ENCODE measurements around the gene TOX2. TPM values are rescaled to one million over a fixed set of nuclear protein-coding genes. Genes with fewer than 3 reads are reported as not detected.

The TOX2 gene
- total RNA-seq, 2 experiments from 2014 or later = 3.3 to 3.9 TPM

- H3K36me3 Mint-ChIP-seq (ENCODE audit: low read depth) = peaks cover 2% of the 10 kb centered on the region
- no peak overlapping the region for H3K4me3 ChIP-seq (ENCODE audit: low read length)
- no peak for TF ChIP-seq CTCF (IDR thresholded peaks at IDR 0.05)
- H3K9me3 ChIP-seq (ENCODE audit: control insufficient read depth in 1 of 2, insufficient read depth in 1 of 2, low read length in 2 of 2) = peaks cover 0 to 2% of the 10 kb centered on the region in 2 experiments
- H3K27me3 ChIP-seq (ENCODE audit: control insufficient read depth in 1 of 2, insufficient read depth in 2 of 2, low read length in 2 of 2) = peaks cover 11 to 28% of the 10 kb centered on the region in 2 experiments
- POLR2A ChIA-PET = no interaction called here
- no peaks in the 10 kb centered on the region for H3K4me1 Mint-ChIP-seq (ENCODE audit: low read depth)
- H3K27ac Mint-ChIP-seq = no peak overlapping the region
- H3K4me1 ChIP-seq (ENCODE audit: insufficient read depth, low read length) = no peaks in the 10 kb centered on the region
- CTCF ChIA-PET = no interaction called here
- intact Hi-C loops (cut with DNase I, micrococcal nuclease) = no loop called here
- H3K9me3 Mint-ChIP-seq = peaks cover 14% of the 10 kb centered on the region
- peaks cover 89% of the 10 kb centered on the region for H3K27me3 Mint-ChIP-seq
- no peak overlapping the region for H3K4me3 Mint-ChIP-seq
- DNase-seq (no peak), ATAC-seq (ENCODE audit: poor library complexity) (no peak)
- no peaks in the 10 kb centered on the region for H3K36me3 ChIP-seq (ENCODE audit: insufficient read depth, low read length)
- no peak overlapping the region for H3K27ac ChIP-seq (ENCODE audit: low read depth in 1 of 2, low read length in 2 of 2)
Measured at GRCh38 chr20:44102582-44102981, 187.9 kb downstream of the TOX2 start.

GRCh38 chr20:44104798-44105517 is 190.3 kb downstream of the TOX2 start:
- peaks cover 16% of the 10 kb centered on the region for H3K9me3 Mint-ChIP-seq
- peaks cover 4% of the 10 kb centered on the region for H3K36me3 Mint-ChIP-seq (ENCODE audit: low read depth)
- no peak for ATAC-seq (ENCODE audit: poor library complexity)
- ChIA-PET POLR2A (no interaction called here), CTCF (no interaction called here)
- H3K4me1 ChIP-seq (ENCODE audit: insufficient read depth, low read length) = no peaks in the 10 kb centered on the region
- intact Hi-C loops (cut with DNase I, micrococcal nuclease) = no loop called here
- H3K27me3 ChIP-seq (ENCODE audit: control insufficient read depth in 1 of 2, insufficient read depth in 2 of 2, low read length in 2 of 2) = peaks cover 19 to 33% of the 10 kb centered on the region in 2 experiments
- H3K27ac Mint-ChIP-seq = no peak overlapping the region
- no peak overlapping the region for H3K4me3 ChIP-seq (ENCODE audit: low read length)
- H3K27me3 Mint-ChIP-seq = peaks cover 88% of the 10 kb centered on the region
- no peak for TF ChIP-seq CTCF (IDR thresholded peaks at IDR 0.05)
- H3K27ac ChIP-seq (ENCODE audit: low read depth in 1 of 2, low read length in 2 of 2) = no peak overlapping the region
- H3K4me1 Mint-ChIP-seq (ENCODE audit: low read depth) = no peaks in the 10 kb centered on the region
- no peak for DNase-seq
- peaks cover 0 to 11% of the 10 kb centered on the region in 2 experiments for H3K9me3 ChIP-seq (ENCODE audit: control insufficient read depth in 1 of 2, insufficient read depth in 1 of 2, low read length in 2 of 2)
- H3K36me3 ChIP-seq (ENCODE audit: insufficient read depth, low read length) = no peaks in the 10 kb centered on the region
- no peak overlapping the region for H3K4me3 Mint-ChIP-seq

- peaks cover 82% of the 10 kb centered on the region for H3K27me3 Mint-ChIP-seq
- Histone ChIP-seq H3K4me3 (ENCODE audit: low read length) (no peak overlapping the region), H3K27me3 (ENCODE audit: control insufficient read depth in 1 of 2, insufficient read depth in 2 of 2, low read length in 2 of 2) (peaks cover 19 to 33% of the 10 kb centered on the region in 2 experiments), H3K4me1 (ENCODE audit: insufficient read depth, low read length) (no peaks in the 10 kb centered on the region), H3K27ac (ENCODE audit: low read depth in 1 of 2, low read length in 2 of 2) (no peak overlapping the region), H3K36me3 (ENCODE audit: insufficient read depth, low read length) (no peaks in the 10 kb centered on the region), H3K9me3 (ENCODE audit: control insufficient read depth in 1 of 2, insufficient read depth in 1 of 2, low read length in 2 of 2) (peaks cover 0 to 11% of the 10 kb centered on the region in 2 experiments)
- intact Hi-C loops (cut with DNase I, micrococcal nuclease) = no loop called here
- no peak overlapping the region for H3K4me3 Mint-ChIP-seq
- H3K27ac Mint-ChIP-seq = no peak overlapping the region
- ChIA-PET POLR2A (no interaction called here), CTCF (no interaction called here)
- H3K36me3 Mint-ChIP-seq (ENCODE audit: low read depth) = peaks cover 4% of the 10 kb centered on the region
- no peak for ATAC-seq (ENCODE audit: poor library complexity)
- DNase-seq = no peak
- TF ChIP-seq CTCF (IDR thresholded peaks at IDR 0.05) = no peak
- peaks cover 14% of the 10 kb centered on the region for H3K9me3 Mint-ChIP-seq
- no peaks in the 10 kb centered on the region for H3K4me1 Mint-ChIP-seq (ENCODE audit: low read depth)
Measured at GRCh38 chr20:44106615-44107014, 192.0 kb downstream of the TOX2 start.
